OCI-LY7 (cell line): ENCODE results near the gene YAE1. TPM values are rescaled to one million over a fixed set of nuclear protein-coding genes. Genes with fewer than 3 reads are reported as not detected.
"Not testable (repeated sequence)": the region's sequence is repeated elsewhere in the genome, so short reads cannot be mapped to it uniquely, and the experiment has no call there.

ENCODE experiments used
- BruUV-seq: library from RNA; stranded (reverse); fragments of 400-500 nt; replicated peaks from 2 replicates; lab custom pipeline; 2021; lab: Mats Ljungman, UMichigan
- CTCF ChIA-PET: fragments of 300-600 bp; sonication (Branson Sonifier 250); formaldehyde crosslinking; loops from one replicate; lab custom pipeline; 2022; ENCODE audit warnings: antibody characterized with exemption; ENCODE audit not compliant: unreplicated experiment; lab: Charles Lee
- POLR2A ChIA-PET: fragments of 300-600 bp; sonication (Branson Sonifier 250); formaldehyde crosslinking; loops from one replicate; lab custom pipeline; 2022; ENCODE audit warnings: antibody characterized with exemption; lab: Charles Lee
- DNase-seq: peaks from one replicate; pipeline ENCODE4 v3.0.0-alpha.2; 2015; ENCODE audit warnings: low spot score
- H2AFZ ChIP-seq: fragments of 200-600 bp; sonication (generic), shearing (Covaris generic); 2 replicates; pipeline ENCODE4 v1.6.1; 2014; ENCODE audit warnings: mild to moderate bottlenecking, antibody characterized with exemption, low read length, moderate library complexity
- H3K27ac ChIP-seq: fragments of 200-600 bp; sonication (generic); 2 replicates; pipeline ENCODE4 v1.5.1; 2014; ENCODE audit warnings: mixed run types, low read depth, mild to moderate bottlenecking, moderate library complexity, low read length, inconsistent platforms; ENCODE audit not compliant: poor library complexity, severe bottlenecking
- H3K36me3 ChIP-seq: fragments of 200-600 bp; sonication (generic); 2 replicates; pipeline ENCODE4 v1.6.1; 2014; ENCODE audit warnings: mild to moderate bottlenecking, antibody characterized with exemption, low read length, moderate library complexity, mixed read lengths; ENCODE audit not compliant: insufficient read depth
- H3K4me1 ChIP-seq: fragments of 200-600 bp; sonication (generic); 2 replicates; pipeline ENCODE4 v1.5.1; 2014; ENCODE audit warnings: mild to moderate bottlenecking, low read length; ENCODE audit not compliant: insufficient read depth, poor library complexity, severe bottlenecking
- H3K4me2 ChIP-seq: fragments of 200-600 bp; sonication (generic); 2 replicates; pipeline ENCODE4 v1.6.1; 2014; ENCODE audit warnings: mild to moderate bottlenecking, low read length
- H3K4me3 ChIP-seq: fragments of 200-600 bp; sonication (generic); 2 replicates; pipeline ENCODE4 v1.5.1; 2014; ENCODE audit warnings: mild to moderate bottlenecking, low read depth, low read length; ENCODE audit not compliant: poor library complexity, severe bottlenecking
- H3K79me2 ChIP-seq: fragments of 200-600 bp; sonication (generic); 2 replicates; pipeline ENCODE4 v1.6.1; 2016; ENCODE audit warnings: low read depth, mild to moderate bottlenecking, low read length, moderate library complexity, mixed read lengths; ENCODE audit not compliant: insufficient read depth
- H3K9me2 ChIP-seq: fragments of 200-600 bp; sonication (generic); 2 replicates; pipeline ENCODE4 v1.6.1; 2016; ENCODE audit warnings: mild to moderate bottlenecking, low read length, mixed read lengths; ENCODE audit not compliant: insufficient read depth
- H3K9me3 ChIP-seq: fragments of 200-600 bp; sonication (generic); 2 replicates; pipeline ENCODE4 v1.6.1; 2014; ENCODE audit warnings: mild to moderate bottlenecking, mixed run types, low read length, mixed read lengths
- H4K20me1 ChIP-seq: fragments of 200-600 bp; sonication (generic); 2 replicates; pipeline ENCODE4 v1.6.1; 2014; ENCODE audit warnings: mild to moderate bottlenecking, antibody characterized with exemption, low read length, moderate library complexity, mixed read lengths; ENCODE audit not compliant: insufficient read depth
- CTCF ChIP-seq: fragments of 200-600 bp; sonication (generic); conservative IDR thresholded peaks from 2 replicates; pipeline ENCODE4 v1.5.1; 2014; ENCODE audit warnings: mild to moderate bottlenecking, antibody characterized with exemption, low read length, moderate library complexity, mixed read lengths
- EZH2phosphoT487 ChIP-seq: fragments of 200-600 bp; sonication (generic); IDR thresholded peaks from 2 replicates; pipeline ENCODE4 v1.6.1; 2018; ENCODE audit warnings: low read depth, borderline replicate concordance, mild to moderate bottlenecking, mixed run types, antibody characterized with exemption, low read length, moderate library complexity, mixed read lengths
- intact Hi-C: fragments of 100-400 bp; cut with micrococcal nuclease; formaldehyde crosslinking; loops from one replicate; pipeline ENCODE4 v1.10.0; 2022; ENCODE audit not compliant: unreplicated experiment
- total RNA-seq, 2 experiments: library from RNA; depleted of rRNA in 1 of 2; stranded (reverse); fragments of >200 nt in 1 of 2; shearing (Covaris generic) in 1 of 2; gene quantifications; 2 replicates each; pipeline ENCODE4 v1.2.3, GENCODE V29; 2014 to 2022

The YAE1 gene
- total RNA-seq, 2 experiments from 2014 or later, result 17.3 to 37.5 TPM

- ChIA-PET CTCF (no interaction called here), POLR2A (no interaction called here)
- Histone ChIP-seq H3K4me3 (no peak overlapping the region), H2AFZ (no peak overlapping the region), H3K4me2 (no peak overlapping the region), H3K4me1 (no peaks in the 10 kb centered on the region), H3K9me3 (no peaks in the 10 kb centered on the region), H3K79me2 (no peaks in the 10 kb centered on the region), H3K9me2 (no peaks in the 10 kb centered on the region), H3K27ac (no peak overlapping the region), H4K20me1 (no peaks in the 10 kb centered on the region), H3K36me3 (no peaks in the 10 kb centered on the region)
- TF ChIP-seq EZH2phosphoT487, result no peak
- no peak for TF ChIP-seq CTCF
- intact Hi-C loops, result no loop called here
- no peak for DNase-seq
- BruUV-seq, result no TSS peak
These were observed 25.9 kb upstream of the YAE1 start for GRCh38 chr7:39540320-39540719.

- no peak overlapping the region for H3K4me3 ChIP-seq
- no peak overlapping the region for H3K4me2 ChIP-seq
- DNase-seq, result no peak
- H3K9me2 ChIP-seq, result no peaks in the 10 kb centered on the region
- TF ChIP-seq EZH2phosphoT487 (no peak), CTCF (no peak)
- H3K79me2 ChIP-seq, result no peaks in the 10 kb centered on the region
- no peaks in the 10 kb centered on the region for H3K4me1 ChIP-seq
- no peaks in the 10 kb centered on the region for H4K20me1 ChIP-seq
- H3K36me3 ChIP-seq, result no peaks in the 10 kb centered on the region
- BruUV-seq, result no TSS peak
- no peaks in the 10 kb centered on the region for H3K9me3 ChIP-seq
- POLR2A ChIA-PET, result no interaction called here
- intact Hi-C loops, result no loop called here
- H3K27ac ChIP-seq, result no peak overlapping the region
- H2AFZ ChIP-seq, result no peak overlapping the region
- CTCF ChIA-PET, result no interaction called here
These were observed 24.7 kb upstream of the YAE1 start for GRCh38 chr7:39541511-39541910.

GRCh38 chr7:39544774-39545173 lies 21.4 kb upstream of the YAE1 start:
- intact Hi-C loops, H3K79me2 ChIP-seq, H2AFZ ChIP-seq, DNase-seq, H4K20me1 ChIP-seq, CTCF ChIA-PET, H3K4me2 ChIP-seq, H3K27ac ChIP-seq, H3K9me3 ChIP-seq, POLR2A ChIA-PET, H3K4me1 ChIP-seq, BruUV-seq, H3K4me3 ChIP-seq, H3K9me2 ChIP-seq, H3K36me3 ChIP-seq: not testable (repeated sequence)
